GM10248 (cell line): ENCODE measurements around the gene KAT2A.

Experiments used
- CTCF ChIA-PET: fragments of 300-600 bp; sonication (Branson Sonifier 250); formaldehyde crosslinking; extraction: SDS; loops from one replicate; lab custom pipeline; 2021; ENCODE audit warnings: antibody characterized with exemption; lab: Yijun Ruan, JAX
- POLR2A ChIA-PET: fragments of 350-650 bp; sonication (Branson Sonifier 250); formaldehyde crosslinking; extraction: SDS; loops from one replicate; lab custom pipeline; 2020; ENCODE audit warnings: antibody characterized with exemption; lab: Yijun Ruan, JAX
- DNase-seq: peaks from one replicate; pipeline ENCODE4 v3.0.0; 2012; ENCODE audit errors: extremely low spot score
- TF ChIP-seq, protein P1 (sequence below): IDR thresholded peaks from 2 replicates; pipeline ENCODE4 v1.5.1; 2012; ENCODE audit warnings: mild to moderate bottlenecking, low read depth; ENCODE audit errors: extremely low read depth, missing control alignments, control extremely low read depth

KAT2A gene

GRCh38 chr17:42124256-42124655, 3.1 kb upstream of the KAT2A start:
- TF ChIP-seq, protein P1, sequence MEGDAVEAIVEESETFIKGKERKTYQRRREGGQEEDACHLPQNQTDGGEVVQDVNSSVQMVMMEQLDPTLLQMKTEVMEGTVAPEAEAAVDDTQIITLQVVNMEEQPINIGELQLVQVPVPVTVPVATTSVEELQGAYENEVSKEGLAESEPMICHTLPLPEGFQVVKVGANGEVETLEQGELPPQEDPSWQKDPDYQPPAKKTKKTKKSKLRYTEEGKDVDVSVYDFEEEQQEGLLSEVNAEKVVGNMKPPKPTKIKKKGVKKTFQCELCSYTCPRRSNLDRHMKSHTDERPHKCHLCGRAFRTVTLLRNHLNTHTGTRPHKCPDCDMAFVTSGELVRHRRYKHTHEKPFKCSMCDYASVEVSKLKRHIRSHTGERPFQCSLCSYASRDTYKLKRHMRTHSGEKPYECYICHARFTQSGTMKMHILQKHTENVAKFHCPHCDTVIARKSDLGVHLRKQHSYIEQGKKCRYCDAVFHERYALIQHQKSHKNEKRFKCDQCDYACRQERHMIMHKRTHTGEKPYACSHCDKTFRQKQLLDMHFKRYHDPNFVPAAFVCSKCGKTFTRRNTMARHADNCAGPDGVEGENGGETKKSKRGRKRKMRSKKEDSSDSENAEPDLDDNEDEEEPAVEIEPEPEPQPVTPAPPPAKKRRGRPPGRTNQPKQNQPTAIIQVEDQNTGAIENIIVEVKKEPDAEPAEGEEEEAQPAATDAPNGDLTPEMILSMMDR = peak; percentile 8
- CTCF ChIA-PET = interaction anchor here (0.7 to 1.7 kb wide), 4 partner anchors 10 to 12 kb away, joined by 3 to 5 read pairs (median 4); partner anchors contain the start of gene DHX58
- POLR2A ChIA-PET = interaction anchor here (0.6 to 0.7 kb wide), 2 partner anchors 87 to 112 kb away, joined by 3 to 7 read pairs; no protein-coding TSS in a partner anchor
- no peak for DNase-seq

DNA sequence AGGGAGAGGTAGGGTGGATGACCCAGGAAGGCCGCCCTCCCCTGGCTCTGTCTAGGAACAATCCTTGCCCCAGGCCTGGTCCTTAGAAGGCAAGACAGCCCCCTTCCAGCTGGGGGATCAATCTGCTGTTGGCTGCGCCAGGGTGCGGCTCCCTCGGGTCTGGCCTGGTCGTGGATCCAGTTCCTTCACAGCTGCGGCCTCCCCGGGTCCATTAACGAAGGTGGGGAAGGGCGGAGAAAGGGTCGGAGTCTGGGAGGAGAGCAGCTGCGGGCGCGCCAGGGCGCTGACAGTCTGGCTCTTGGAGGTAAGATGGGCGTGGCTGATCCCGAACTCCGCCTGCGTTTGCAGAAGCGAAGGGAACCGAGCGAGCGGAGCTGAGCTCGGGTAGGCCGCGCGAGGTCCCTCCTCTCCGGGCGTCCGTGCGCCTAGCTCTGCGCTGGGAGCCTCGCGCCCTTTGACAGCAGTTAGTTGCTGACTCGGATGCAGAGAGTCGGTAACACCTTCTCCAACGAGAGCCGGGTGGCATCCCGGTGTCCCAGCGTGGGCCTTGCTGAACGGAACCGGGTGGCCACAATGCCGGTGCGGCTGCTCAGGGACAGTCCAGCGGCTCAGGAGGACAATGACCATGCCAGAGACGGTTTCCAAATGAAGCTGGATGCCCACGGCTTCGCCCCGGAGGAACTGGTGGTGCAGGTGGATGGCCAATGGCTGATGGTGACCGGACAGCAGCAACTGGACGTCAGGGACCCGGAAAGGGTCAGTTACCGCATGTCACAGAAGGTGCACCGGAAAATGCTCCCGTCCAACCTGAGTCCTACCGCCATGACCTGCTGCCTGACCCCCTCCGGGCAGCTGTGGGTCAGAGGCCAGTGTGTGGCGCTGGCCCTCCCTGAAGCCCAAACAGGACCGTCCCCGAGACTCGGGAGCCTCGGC, 1.5 kb upstream of the KAT2A start, which contains the start of gene HSPB9:
HSPB9 (plus strand) TSS at position 434 of the 933 bp plus-strand sequence; CDS start at position 481, 47 bp downstream.
- TF ChIP-seq, protein P1 = no peak
- POLR2A ChIA-PET = no interaction called here

DNA sequence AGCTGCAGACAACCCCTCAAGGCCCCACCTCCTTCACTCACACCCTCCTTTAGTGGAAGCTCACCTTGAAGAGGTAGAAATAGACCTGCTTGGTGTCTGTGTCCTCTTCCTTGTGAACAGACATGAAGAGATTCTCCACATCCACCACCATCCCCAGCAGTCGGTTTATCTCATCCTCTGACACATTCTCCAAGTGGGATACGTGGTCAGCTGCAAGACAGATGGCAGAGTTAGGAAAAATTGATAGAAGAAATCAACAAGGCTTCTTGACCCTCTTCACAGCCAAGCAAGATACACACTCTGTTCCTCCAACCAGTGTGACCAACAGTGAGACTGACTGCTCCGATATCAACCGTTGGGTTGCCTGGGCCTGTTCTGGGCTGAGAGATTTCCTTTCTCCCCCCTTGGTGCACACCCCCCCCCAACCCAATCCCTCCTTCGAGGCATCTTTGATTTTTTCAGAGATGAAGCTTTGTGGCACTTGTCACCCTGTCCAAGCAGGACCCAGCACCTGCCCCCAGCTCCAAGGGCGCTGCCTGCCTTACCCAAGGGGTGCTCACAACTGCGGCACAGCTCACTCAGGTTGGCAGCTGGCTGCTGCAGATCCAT, 902 bp downstream of the KAT2A start:
- ChIA-PET POLR2A (interaction anchor here (0.6 kb wide), 2 partner anchors 11 to 254 kb away, joined by 6 to 7 read pairs; no protein-coding TSS in a partner anchor), CTCF (interaction anchor here (1.1 to 12.1 kb wide), 10 partner anchors 11 to 283 kb away, joined by 3 to 172 read pairs (median 34); partner anchors contain the start of genes CNP, DNAJC7, KCNH4 and NKIRAS2)
- DNase-seq = no peak
- TF ChIP-seq, protein P1 = no peak

More for the DNA sequence above, 1.5 kb upstream of the KAT2A start, which contains the start of gene HSPB9:
- DNase-seq = no peak
- CTCF ChIA-PET = no interaction called here

GRCh38 chr17:42119301-42119700, 1.9 kb downstream of the KAT2A start:
- TF ChIP-seq, protein P1 = no peak
- ChIA-PET POLR2A (no interaction called here), CTCF (interaction anchor here (0.7 to 12.1 kb wide), 18 partner anchors 11 to 286 kb away, joined by 3 to 172 read pairs (median 4); partner anchors contain the start of genes CNP, DNAJC7, KCNH4 and NKIRAS2)
- DNase-seq = no peak

- POLR2A ChIA-PET = interaction anchor here (1.2 kb wide), 2 partner anchors 10 to 102 kb away, joined by 3 to 5 read pairs; partner anchors contain the start of gene DNAJC7
- TF ChIP-seq, protein P1 = peak; percentile 54
- peak; percentile 55 for DNase-seq
- CTCF ChIA-PET = interaction anchor here (0.6 to 12.1 kb wide), 26 partner anchors 11 to 287 kb away, joined by 3 to 172 read pairs (median 4); partner anchors contain the start of genes CNP, DNAJC7, KCNH4 and NKIRAS2
Measured at GRCh38 chr17:42118545-42118944, 2.6 kb downstream of the KAT2A start.
